BJ (cell line): Measurements from ENCODE around the gene MRE11. TPM values are rescaled to one million over a fixed set of nuclear protein-coding genes. Genes with fewer than 3 reads are reported as not detected.

ENCODE experiments used
- CTCF ChIA-PET: fragments of 350-600 bp; formaldehyde crosslinking; extraction: SDS; loops from one replicate; lab custom pipeline; 2021; ENCODE audit warnings: antibody characterized with exemption, inconsistent platforms; lab: Yijun Ruan, JAX
- POLR2A ChIA-PET: fragments of 300-600 bp; sonication (Branson Sonifier 250); formaldehyde crosslinking; extraction: SDS; loops from one replicate; lab custom pipeline; 2021; ENCODE audit warnings: antibody characterized with exemption; lab: Charles Lee
- DNase-seq: peaks from one replicate; pipeline ENCODE4 v3.0.0-alpha.2; 2011; ENCODE audit warnings: low read depth
- H3K27me3 ChIP-seq: 2 replicates; pipeline ENCODE4 v1.6.0; 2011; ENCODE audit warnings: low read length; ENCODE audit not compliant: control insufficient read depth, insufficient read depth
- H3K36me3 ChIP-seq: 2 replicates; pipeline ENCODE4 v1.5.1; 2011; ENCODE audit warnings: low read length; ENCODE audit not compliant: control insufficient read depth, insufficient read depth
- H3K4me3 ChIP-seq: 2 replicates; pipeline ENCODE4 v1.5.1; 2011; ENCODE audit warnings: low read depth, mild to moderate bottlenecking, control low read depth, low read length
- polyA minus RNA-seq: library from RNA; depleted of rRNA, polyadenylated mRNA; stranded (reverse); fragments of >200 nt; gene quantifications from 2 replicates; pipeline ENCODE4 v1.2.3, GENCODE V29; 2011; rRNA and poly(A)+ RNA removed
- polyA plus RNA-seq: library from polyadenylated mRNA; depleted of rRNA; stranded (reverse); fragments of >200 nt; gene quantifications from 2 replicates; pipeline ENCODE4 v1.2.3, GENCODE V29; 2011; rRNA removed
- TF ChIP-seq, protein P1 (sequence below): IDR thresholded peaks from 2 replicates; pipeline ENCODE4 v1.5.1; 2011; ENCODE audit warnings: low read depth, mild to moderate bottlenecking, control low read depth, inconsistent platforms, low read length, moderate library complexity; ENCODE audit not compliant: insufficient read depth

The MRE11 gene
- polyA plus RNA-seq (2.6 and 7.8 TPM in 2 replicates), polyA minus RNA-seq (2.7 and 3.1 TPM in 2 replicates)

GRCh38 chr11:94493281-94494125, at the start of gene MRE11, which contains the start of gene ANKRD49:
TSS of gene MRE11 (minus strand) at chr11:94493844. CDS start at chr11:94492801, 1,043 bp downstream.
TSS of gene ANKRD49 (plus strand) at chr11:94493984. CDS start at chr11:94496694, 2,710 bp downstream.
- Histone ChIP-seq H3K36me3 (no peaks in the 10 kb centered on the region; the same call in 1 of the 2 replicates), H3K27me3 (no peaks in the 10 kb centered on the region), H3K4me3 (peak within 1 kb of the TSS; percentile 93)
- CTCF ChIA-PET: interaction anchor here (0.7 to 1.1 kb wide), 2 partner anchors 11 to 598 kb away, joined by 3 read pairs; no protein-coding TSS in a partner anchor
- peak; percentile 96 for DNase-seq
- POLR2A ChIA-PET: no interaction called here
- TF ChIP-seq, protein P1, sequence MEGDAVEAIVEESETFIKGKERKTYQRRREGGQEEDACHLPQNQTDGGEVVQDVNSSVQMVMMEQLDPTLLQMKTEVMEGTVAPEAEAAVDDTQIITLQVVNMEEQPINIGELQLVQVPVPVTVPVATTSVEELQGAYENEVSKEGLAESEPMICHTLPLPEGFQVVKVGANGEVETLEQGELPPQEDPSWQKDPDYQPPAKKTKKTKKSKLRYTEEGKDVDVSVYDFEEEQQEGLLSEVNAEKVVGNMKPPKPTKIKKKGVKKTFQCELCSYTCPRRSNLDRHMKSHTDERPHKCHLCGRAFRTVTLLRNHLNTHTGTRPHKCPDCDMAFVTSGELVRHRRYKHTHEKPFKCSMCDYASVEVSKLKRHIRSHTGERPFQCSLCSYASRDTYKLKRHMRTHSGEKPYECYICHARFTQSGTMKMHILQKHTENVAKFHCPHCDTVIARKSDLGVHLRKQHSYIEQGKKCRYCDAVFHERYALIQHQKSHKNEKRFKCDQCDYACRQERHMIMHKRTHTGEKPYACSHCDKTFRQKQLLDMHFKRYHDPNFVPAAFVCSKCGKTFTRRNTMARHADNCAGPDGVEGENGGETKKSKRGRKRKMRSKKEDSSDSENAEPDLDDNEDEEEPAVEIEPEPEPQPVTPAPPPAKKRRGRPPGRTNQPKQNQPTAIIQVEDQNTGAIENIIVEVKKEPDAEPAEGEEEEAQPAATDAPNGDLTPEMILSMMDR: no peak

DNA sequence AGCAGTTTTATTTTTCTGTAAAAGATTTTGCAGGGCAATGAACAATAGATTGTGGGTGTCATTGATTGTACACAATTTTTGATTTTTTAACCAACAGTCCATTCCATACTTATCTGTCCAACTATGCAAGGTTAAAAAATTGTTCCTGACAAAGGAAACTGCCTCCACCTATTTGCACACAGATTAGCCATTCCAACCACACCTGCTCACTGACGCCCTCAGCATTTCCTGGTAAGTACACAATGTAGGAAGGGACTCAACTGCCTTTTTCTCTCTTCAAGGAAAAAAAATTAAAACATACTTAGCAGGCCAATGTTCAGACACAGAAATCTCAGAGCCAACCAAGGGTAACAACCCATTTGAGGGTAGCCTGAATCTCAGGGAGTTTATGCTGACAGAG, 45.8 kb upstream of the MRE11 start:
- CTCF ChIA-PET: interaction anchor here (0.8 to 1.0 kb wide), 2 partner anchors 16 to 18 kb away, joined by 3 to 5 read pairs; no protein-coding TSS in a partner anchor
- H3K36me3 ChIP-seq: no peaks in the 10 kb centered on the region
- no peak for DNase-seq
- POLR2A ChIA-PET: no interaction called here
- no peaks in the 10 kb centered on the region; the same call in 1 of the 2 replicates for H3K27me3 ChIP-seq
- TF ChIP-seq, protein P1: no peak
- no peak overlapping the region for H3K4me3 ChIP-seq

GRCh38 chr11:94537031-94537600, 43.5 kb upstream of the MRE11 start:
- Histone ChIP-seq H3K27me3 (no peaks in the 10 kb centered on the region; the same call in 1 of the 2 replicates), H3K4me3 (no peak overlapping the region), H3K36me3 (no peaks in the 10 kb centered on the region)
- peak; percentile 25 for DNase-seq
- ChIA-PET POLR2A (no interaction called here), CTCF (interaction anchor here (0.7 to 1.1 kb wide), 4 partner anchors 10 to 31 kb away, joined by 3 read pairs; no protein-coding TSS in a partner anchor)
- TF ChIP-seq, protein P1: no peak

DNA sequence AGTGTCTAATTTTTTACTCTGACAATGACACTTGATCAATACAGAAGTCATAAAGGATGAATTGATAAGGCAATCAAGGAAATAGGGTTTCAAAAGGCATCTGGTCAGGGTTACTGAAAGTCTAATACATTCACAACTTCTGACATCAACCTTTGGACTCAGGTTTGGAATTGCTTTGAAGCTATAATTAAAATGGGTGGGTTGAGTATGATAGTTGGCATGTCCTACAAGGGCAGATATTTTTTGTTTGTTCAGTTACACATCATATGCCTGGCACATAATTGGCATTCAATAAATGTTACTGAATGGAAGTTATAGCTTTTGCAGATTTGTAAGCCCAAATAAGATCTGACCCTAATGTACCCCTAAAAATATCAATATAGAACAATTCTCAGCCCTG, 42.7 kb upstream of the MRE11 start:
- DNase-seq: no peak
- TF ChIP-seq, protein P1: no peak
- Histone ChIP-seq H3K4me3 (no peak overlapping the region), H3K36me3 (no peaks in the 10 kb centered on the region), H3K27me3 (no peaks in the 10 kb centered on the region; the same call in 1 of the 2 replicates)
- ChIA-PET CTCF (interaction anchor here (0.8 to 1.1 kb wide), 3 partner anchors 10 to 17 kb away, joined by 3 read pairs; no protein-coding TSS in a partner anchor), POLR2A (no interaction called here)
